ENCODE results near the gene DYDC2.

Gene DYDC2

DNA sequence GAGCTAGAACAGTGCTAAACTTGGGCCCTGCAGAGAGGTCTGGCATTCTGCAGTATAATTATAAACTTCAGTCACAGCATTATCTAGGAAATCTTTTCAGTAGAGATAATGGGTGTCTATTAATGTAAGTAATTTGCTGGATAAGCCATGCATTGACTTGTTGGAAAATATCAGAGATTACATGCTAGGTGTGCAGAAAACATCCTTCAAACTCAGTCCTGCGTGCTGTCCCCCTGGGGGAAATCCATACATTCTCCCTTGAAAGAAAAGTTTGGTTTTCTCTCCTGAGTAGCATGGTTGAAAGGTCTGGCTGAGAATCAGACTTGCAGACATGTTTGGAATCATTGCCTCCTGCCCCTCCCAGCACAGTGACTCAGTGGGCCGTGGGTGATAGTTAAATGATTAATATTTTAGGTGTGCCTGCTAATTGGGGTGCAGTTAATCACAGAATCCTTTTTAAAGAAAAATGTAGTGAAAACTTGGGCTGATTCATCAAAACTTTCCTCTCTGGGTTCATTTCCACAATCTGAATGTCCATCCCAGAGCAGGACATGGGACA is 37.9 kb downstream of the DYDC2 start:
- H3K27ac ChIP-seq (ENCODE audit: poor library complexity, severe bottlenecking) = no peak overlapping the region
- H3K4me3 ChIP-seq (ENCODE audit: severe bottlenecking) = no peak overlapping the region
- H3K9me3 ChIP-seq (ENCODE audit: severe bottlenecking) = no peaks in the 10 kb centered on the region
- no peaks in the 10 kb centered on the region for H3K27me3 ChIP-seq (ENCODE audit: insufficient read depth, poor library complexity, severe bottlenecking)
- H3K4me1 ChIP-seq (ENCODE audit: insufficient read depth, poor library complexity, severe bottlenecking) = no peaks in the 10 kb centered on the region
- TF ChIP-seq, protein P1, sequence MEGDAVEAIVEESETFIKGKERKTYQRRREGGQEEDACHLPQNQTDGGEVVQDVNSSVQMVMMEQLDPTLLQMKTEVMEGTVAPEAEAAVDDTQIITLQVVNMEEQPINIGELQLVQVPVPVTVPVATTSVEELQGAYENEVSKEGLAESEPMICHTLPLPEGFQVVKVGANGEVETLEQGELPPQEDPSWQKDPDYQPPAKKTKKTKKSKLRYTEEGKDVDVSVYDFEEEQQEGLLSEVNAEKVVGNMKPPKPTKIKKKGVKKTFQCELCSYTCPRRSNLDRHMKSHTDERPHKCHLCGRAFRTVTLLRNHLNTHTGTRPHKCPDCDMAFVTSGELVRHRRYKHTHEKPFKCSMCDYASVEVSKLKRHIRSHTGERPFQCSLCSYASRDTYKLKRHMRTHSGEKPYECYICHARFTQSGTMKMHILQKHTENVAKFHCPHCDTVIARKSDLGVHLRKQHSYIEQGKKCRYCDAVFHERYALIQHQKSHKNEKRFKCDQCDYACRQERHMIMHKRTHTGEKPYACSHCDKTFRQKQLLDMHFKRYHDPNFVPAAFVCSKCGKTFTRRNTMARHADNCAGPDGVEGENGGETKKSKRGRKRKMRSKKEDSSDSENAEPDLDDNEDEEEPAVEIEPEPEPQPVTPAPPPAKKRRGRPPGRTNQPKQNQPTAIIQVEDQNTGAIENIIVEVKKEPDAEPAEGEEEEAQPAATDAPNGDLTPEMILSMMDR (IDR thresholded peaks at IDR 0.05; ENCODE audit: poor library complexity, severe bottlenecking) = no peak
- ATAC-seq (ENCODE audit: low read depth) (no peak), DNase-seq (ENCODE audit: low spot score) (no peak)
- H3K36me3 ChIP-seq (ENCODE audit: low read depth) = no peaks in the 10 kb centered on the region

DNA sequence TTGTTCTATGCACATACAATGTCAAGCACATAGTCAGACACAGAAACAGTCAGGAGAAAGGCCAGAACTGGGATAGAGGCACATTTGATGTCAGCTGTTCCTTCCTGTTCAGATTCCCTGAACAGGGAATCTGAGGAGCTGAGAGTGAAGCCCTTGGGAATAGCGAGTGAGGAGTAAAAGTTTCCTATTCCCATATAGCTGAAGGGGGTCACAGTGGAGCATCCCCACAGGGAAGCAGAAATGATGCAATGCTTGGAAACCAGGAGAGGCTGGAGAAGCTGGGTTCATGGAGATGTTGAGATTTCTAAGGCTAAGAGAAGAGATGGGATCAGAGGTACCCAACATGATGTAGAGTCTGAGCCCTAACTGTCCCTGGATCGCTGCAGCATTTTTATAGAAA is 40.4 kb downstream of the DYDC2 start:
- Histone ChIP-seq H3K27ac (ENCODE audit: poor library complexity, severe bottlenecking) (no peak overlapping the region), H3K27me3 (ENCODE audit: insufficient read depth, poor library complexity, severe bottlenecking) (no peaks in the 10 kb centered on the region), H3K9me3 (ENCODE audit: severe bottlenecking) (no peaks in the 10 kb centered on the region), H3K4me1 (ENCODE audit: insufficient read depth, poor library complexity, severe bottlenecking) (no peaks in the 10 kb centered on the region), H3K4me3 (ENCODE audit: severe bottlenecking) (no peak overlapping the region), H3K36me3 (ENCODE audit: low read depth) (no peaks in the 10 kb centered on the region)
- DNase-seq (ENCODE audit: low spot score) = no peak
- no peak for ATAC-seq (ENCODE audit: low read depth)
- TF ChIP-seq, protein P1 (IDR thresholded peaks at IDR 0.05; ENCODE audit: poor library complexity, severe bottlenecking) = no peak

DNA sequence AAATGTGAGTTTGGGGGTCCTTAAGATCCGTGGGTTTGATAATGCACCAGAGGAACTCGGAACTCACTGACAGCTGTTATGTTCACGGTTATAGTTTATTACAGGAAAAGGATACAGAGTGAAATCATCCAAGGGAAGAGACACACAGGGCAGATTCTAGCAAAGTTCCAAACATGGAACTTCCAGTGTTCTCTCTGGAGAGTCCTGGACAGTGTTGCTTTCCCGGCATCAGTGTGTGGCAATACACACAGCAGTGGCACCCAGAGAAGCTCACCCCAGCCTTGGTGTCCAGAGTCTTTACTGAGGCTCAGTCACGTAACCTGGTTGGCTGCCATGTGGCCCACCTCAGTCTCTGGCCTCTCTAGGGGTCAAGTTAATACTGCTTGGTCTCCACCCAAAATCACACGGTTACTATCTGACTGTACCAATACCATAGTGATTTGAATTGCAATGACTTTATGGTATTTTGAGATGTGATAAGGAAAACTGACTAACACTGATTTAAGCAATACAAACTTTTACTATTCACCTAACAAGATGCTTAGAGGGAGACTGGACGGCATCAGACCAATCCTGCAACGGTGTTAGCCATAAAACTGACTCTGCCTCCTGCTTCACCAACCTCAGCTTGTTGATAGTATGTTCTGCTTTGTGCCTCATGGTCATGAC is 43.7 kb downstream of the DYDC2 start:
- Histone ChIP-seq H3K27me3 (ENCODE audit: insufficient read depth, poor library complexity, severe bottlenecking) (no peaks in the 10 kb centered on the region), H3K9me3 (ENCODE audit: severe bottlenecking) (no peaks in the 10 kb centered on the region), H3K27ac (ENCODE audit: poor library complexity, severe bottlenecking) (no peak overlapping the region), H3K4me3 (ENCODE audit: severe bottlenecking) (no peak overlapping the region), H3K4me1 (ENCODE audit: insufficient read depth, poor library complexity, severe bottlenecking) (no peaks in the 10 kb centered on the region), H3K36me3 (ENCODE audit: low read depth) (no peaks in the 10 kb centered on the region)
- TF ChIP-seq, protein P1 (IDR thresholded peaks at IDR 0.05; ENCODE audit: poor library complexity, severe bottlenecking) = no peak
- ATAC-seq (ENCODE audit: low read depth) (no peak), DNase-seq (ENCODE audit: low spot score) (no peak)

DNA sequence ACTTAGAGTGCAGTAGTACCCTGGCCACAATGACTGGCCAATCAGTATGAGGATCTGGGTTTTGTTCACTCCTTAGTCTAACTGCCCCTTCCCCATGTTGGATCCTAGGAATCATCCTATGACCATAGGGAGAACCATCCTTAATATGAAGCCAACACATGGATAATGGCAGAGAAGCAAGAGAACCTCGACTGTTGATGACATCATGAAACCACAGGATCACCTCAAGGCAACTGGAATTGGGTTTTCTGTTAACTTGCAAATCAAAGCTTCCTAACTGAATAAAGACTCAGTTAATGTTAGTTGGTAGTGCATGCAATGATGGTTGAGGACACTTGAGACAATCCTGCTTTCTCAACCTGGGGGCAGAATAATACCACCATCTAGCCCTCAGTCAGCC is 48.5 kb downstream of the DYDC2 start:
- TF ChIP-seq, protein P1 (IDR thresholded peaks at IDR 0.05; ENCODE audit: poor library complexity, severe bottlenecking) = no peak
- no peaks in the 10 kb centered on the region for H3K27me3 ChIP-seq (ENCODE audit: insufficient read depth, poor library complexity, severe bottlenecking)
- no peaks in the 10 kb centered on the region for H3K4me1 ChIP-seq (ENCODE audit: insufficient read depth, poor library complexity, severe bottlenecking)
- DNase-seq (ENCODE audit: low spot score) (no peak), ATAC-seq (ENCODE audit: low read depth) (no peak)
- H3K4me3 ChIP-seq (ENCODE audit: severe bottlenecking) = no peak overlapping the region
- no peaks in the 10 kb centered on the region for H3K9me3 ChIP-seq (ENCODE audit: severe bottlenecking)
- no peak overlapping the region for H3K27ac ChIP-seq (ENCODE audit: poor library complexity, severe bottlenecking)
- H3K36me3 ChIP-seq (ENCODE audit: low read depth) = no peaks in the 10 kb centered on the region

DNA sequence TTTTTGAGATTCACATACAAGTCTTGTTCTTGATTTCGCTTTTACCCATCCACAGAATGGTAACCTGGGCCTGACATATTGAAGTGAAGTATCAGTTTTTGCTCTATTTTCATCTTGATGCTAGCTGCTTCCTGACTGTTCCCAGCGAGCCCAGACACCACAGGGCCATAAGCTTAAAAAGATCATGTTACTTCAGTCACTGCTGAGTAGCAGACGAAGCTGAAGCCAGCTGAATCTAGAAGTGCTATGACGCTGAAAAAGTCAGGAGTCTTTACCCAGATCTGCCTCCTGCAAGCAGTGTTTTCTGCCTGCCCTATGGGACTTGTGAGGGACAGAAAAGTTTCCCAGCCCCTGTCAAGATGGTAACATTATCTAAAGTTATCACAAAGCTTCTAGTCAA is 49.0 kb downstream of the DYDC2 start:
- Histone ChIP-seq H3K4me3 (ENCODE audit: severe bottlenecking) (no peak overlapping the region), H3K9me3 (ENCODE audit: severe bottlenecking) (no peaks in the 10 kb centered on the region), H3K27ac (ENCODE audit: poor library complexity, severe bottlenecking) (no peak overlapping the region), H3K4me1 (ENCODE audit: insufficient read depth, poor library complexity, severe bottlenecking) (peaks cover 3% of the 10 kb centered on the region), H3K27me3 (ENCODE audit: insufficient read depth, poor library complexity, severe bottlenecking) (no peaks in the 10 kb centered on the region), H3K36me3 (ENCODE audit: low read depth) (no peaks in the 10 kb centered on the region)
- TF ChIP-seq, protein P1 (IDR thresholded peaks at IDR 0.05; ENCODE audit: poor library complexity, severe bottlenecking) = no peak
- DNase-seq (ENCODE audit: low spot score) (no peak), ATAC-seq (ENCODE audit: low read depth) (no peak)
